Smooth muscle cell (in vitro differentiated cells): Measurements from ENCODE around the gene RPS15A. TPM values are rescaled to one million over a fixed set of nuclear protein-coding genes. Genes with fewer than 3 reads are reported as not detected.

Experiments
- DNase-seq: peaks from one replicate; lab custom pipeline; 2025; ENCODE audit not compliant: unreplicated experiment; lab: John Stamatoyannopoulos, UW
- H2AFZ ChIP-seq: fragments of 200-600 bp; sonication (generic); 2 replicates; pipeline ENCODE4 v1.6.0; 2016; ENCODE audit warnings: antibody characterized with exemption, low read depth, mild to moderate bottlenecking
- H3F3A ChIP-seq: fragments of 200-600 bp; sonication (generic); 2 replicates; pipeline ENCODE4 v1.6.0; 2017; ENCODE audit warnings: antibody characterized with exemption, low read depth
- H3K27ac ChIP-seq: fragments of 200-600 bp; sonication (generic); 2 replicates; pipeline ENCODE4 v1.5.1; 2016; ENCODE audit warnings: low read depth, mild to moderate bottlenecking
- H3K27me3 ChIP-seq: fragments of 200-600 bp; sonication (generic); 2 replicates; pipeline ENCODE4 v1.6.1; 2016; ENCODE audit warnings: low read depth, mild to moderate bottlenecking
- H3K36me3 ChIP-seq: fragments of 200-600 bp; sonication (generic); 2 replicates; pipeline ENCODE4 v1.5.1; 2016; ENCODE audit warnings: low read depth
- H3K4me1 ChIP-seq: fragments of 200-600 bp; sonication (generic); 2 replicates; pipeline ENCODE4 v1.5.1; 2016; ENCODE audit warnings: low read depth
- H3K4me2 ChIP-seq: fragments of 200-600 bp; sonication (generic); 2 replicates; pipeline ENCODE4 v1.6.0; 2016; ENCODE audit warnings: mild to moderate bottlenecking
- H3K4me3 ChIP-seq: fragments of 200-600 bp; sonication (generic); 2 replicates; pipeline ENCODE4 v1.5.1; 2016; ENCODE audit warnings: mild to moderate bottlenecking
- H3K79me2 ChIP-seq: fragments of 200-600 bp; sonication (generic); 2 replicates; pipeline ENCODE4 v1.6.0; 2016; ENCODE audit warnings: low read depth, mild to moderate bottlenecking
- H3K9ac ChIP-seq: fragments of 200-600 bp; sonication (generic); 2 replicates; pipeline ENCODE4 v1.6.0; 2016; ENCODE audit warnings: low read depth
- H3K9me3 ChIP-seq: fragments of 200-600 bp; sonication (generic); replicated peaks from 2 replicates; pipeline ENCODE4 v1.5.1; 2016; ENCODE audit warnings: low read depth
- H4K20me1 ChIP-seq: fragments of 200-600 bp; sonication (generic); 2 replicates; pipeline ENCODE4 v1.6.0; 2016; ENCODE audit warnings: low read depth
- CTCF ChIP-seq: fragments of 200-600 bp; sonication (generic); IDR thresholded peaks from 2 replicates; pipeline ENCODE4 v1.5.1; 2017; ENCODE audit warnings: borderline replicate concordance, mild to moderate bottlenecking, antibody characterized with exemption; ENCODE audit not compliant: insufficient read depth, poor library complexity, severe bottlenecking
- WGBS: methylation state at CpG from one replicate; pipeline ENCODE4 v1.1.7; 2016; ENCODE audit warnings: low lambda C conversion rate; 5-methylcytosine and 5-hydroxymethylcytosine counted together
- polyA plus RNA-seq: library from polyadenylated mRNA; unstranded; fragments of >200 nt; fragmentation: Nextera tagmentation; extraction: Ambion mirVana; gene quantifications from 2 replicates; pipeline ENCODE4 v1.2.1, GENCODE V29; 2016
- total RNA-seq: library from RNA; depleted of rRNA; stranded (reverse); fragments of >200 nt; gene quantifications from 2 replicates; pipeline ENCODE4 v1.2.3, GENCODE V29; 2014

RPS15A gene
- total and polyA plus RNA-seq, 2 experiments from 2014 or later: 589 to 3,271 TPM

- H3K27ac ChIP-seq: no peak overlapping the region
- no peak overlapping the region for H3K4me2 ChIP-seq
- DNase-seq: no peak
- H2AFZ ChIP-seq: no peak overlapping the region
- H3F3A ChIP-seq: peaks cover 8% of the 10 kb centered on the region
- WGBS: 96% methylated on average over 13 of the region's 13 CpGs
- H3K36me3 ChIP-seq: peaks cover 36% of the 10 kb centered on the region
- H4K20me1 ChIP-seq: no peaks in the 10 kb centered on the region
- H3K4me3 ChIP-seq: no peak overlapping the region
- no peaks in the 10 kb centered on the region for H3K27me3 ChIP-seq
- no peaks in the 10 kb centered on the region for H3K79me2 ChIP-seq
- no peak for TF ChIP-seq CTCF
- H3K9ac ChIP-seq: no peak overlapping the region
- H3K4me1 ChIP-seq: peaks cover 8% of the 10 kb centered on the region
- H3K9me3 ChIP-seq: no peaks in the 10 kb centered on the region
Measured at GRCh38 chr16:18809165-18809564, 19.0 kb upstream of the RPS15A start.

GRCh38 chr16:18805257-18805773 is 15.2 kb upstream of the RPS15A start:
- no peak overlapping the region for H2AFZ ChIP-seq
- H3K4me3 ChIP-seq: no peak overlapping the region
- no peaks in the 10 kb centered on the region for H3K9me3 ChIP-seq
- H3K79me2 ChIP-seq: peaks cover 7% of the 10 kb centered on the region
- no peak for DNase-seq
- H3F3A ChIP-seq: peaks cover 13% of the 10 kb centered on the region
- peak overlapping the region; percentile 74 for H3K27ac ChIP-seq
- no peak overlapping the region for H3K9ac ChIP-seq
- no peak for TF ChIP-seq CTCF
- no peak overlapping the region for H3K4me2 ChIP-seq
- WGBS: 21% methylated on average over 2 of the region's 2 CpGs
- H3K4me1 ChIP-seq: peaks cover 11% of the 10 kb centered on the region
- peaks cover 6% of the 10 kb centered on the region for H4K20me1 ChIP-seq
- peaks cover 21% of the 10 kb centered on the region for H3K36me3 ChIP-seq
- H3K27me3 ChIP-seq: no peaks in the 10 kb centered on the region

GRCh38 chr16:18804540-18804939 is 14.4 kb upstream of the RPS15A start:
- peak overlapping the region; percentile 2 for H3K4me2 ChIP-seq
- H3F3A ChIP-seq: peaks cover 13% of the 10 kb centered on the region
- peaks cover 14% of the 10 kb centered on the region for H4K20me1 ChIP-seq
- no peak overlapping the region for H3K4me3 ChIP-seq
- peak overlapping the region; percentile 74 for H3K27ac ChIP-seq
- H3K4me1 ChIP-seq: peaks cover 17% of the 10 kb centered on the region
- TF ChIP-seq CTCF: no peak
- peaks cover 15% of the 10 kb centered on the region for H3K79me2 ChIP-seq
- peaks cover 15% of the 10 kb centered on the region for H3K36me3 ChIP-seq
- H3K9me3 ChIP-seq: no peaks in the 10 kb centered on the region
- no peak overlapping the region for H2AFZ ChIP-seq
- 36% methylated on average over 3 of the region's 3 CpGs for WGBS
- H3K27me3 ChIP-seq: no peaks in the 10 kb centered on the region
- DNase-seq: no peak
- no peak overlapping the region for H3K9ac ChIP-seq
